ENCODE results near the gene TMEM219. TPM values are rescaled to one million over a fixed set of nuclear protein-coding genes. Genes with fewer than 3 reads are reported as not detected.

The TMEM219 gene
- total and polyA plus RNA-seq, 10 of the 15 experiments (the other 5 are each of a cell fraction or from before 2014, with no cell fraction given): 33.6 to 74.6 (median 56.5) TPM

DNA sequence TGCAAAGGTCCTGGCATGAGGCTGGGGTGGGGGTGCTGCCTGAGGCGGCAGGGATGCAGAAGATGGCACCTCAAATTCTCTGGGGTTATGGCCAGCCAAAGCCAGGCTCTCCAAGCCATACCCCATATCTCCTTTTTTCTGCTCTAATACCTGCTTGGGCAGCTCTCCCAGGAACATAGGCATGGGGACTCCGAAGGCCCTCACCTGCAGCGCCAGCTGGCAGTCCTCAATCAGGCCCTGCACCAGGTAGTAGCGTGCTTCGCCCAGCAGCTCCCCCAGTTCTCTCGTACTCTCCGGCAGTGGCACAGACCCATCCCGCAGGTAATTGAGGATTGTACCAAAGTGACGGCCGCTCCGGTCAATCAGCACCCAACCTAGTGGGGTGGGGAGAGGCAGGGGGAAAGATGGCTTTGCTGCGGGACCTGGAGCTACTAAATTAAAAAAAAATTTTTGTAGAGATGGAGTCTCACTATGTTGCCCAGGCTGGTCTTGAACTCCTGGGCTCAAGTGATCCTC lies 38.8 kb upstream of the TMEM219 start:
- Histone ChIP-seq H4K20me1 (ENCODE audit: control insufficient read depth, insufficient read depth) (no peaks in the 10 kb centered on the region), H3K79me2 (ENCODE audit: control insufficient read depth, insufficient read depth, low read length) (peaks cover 13% of the 10 kb centered on the region), H3K27ac (ENCODE audit: control insufficient read depth, insufficient read depth) (no peak overlapping the region), H3K9me3 (replicated peaks; ENCODE audit: control insufficient read depth, insufficient read depth, low read length) (no peaks in the 10 kb centered on the region), H3K4me3 (no peak overlapping the region), H3K27me3 (replicated peaks in 1 of 2; ENCODE audit: control insufficient read depth in 2 of 2, insufficient read depth in 2 of 2, low read length in 1 of 2) (no peaks in the 10 kb centered on the region), H3K36me3 (ENCODE audit: control insufficient read depth in 2 of 2, insufficient read depth in 2 of 2, low read length in 1 of 2) (peaks cover 0 to 9% of the 10 kb centered on the region in 2 experiments; a peak in 3 of 4 replicates), H2AFZ (ENCODE audit: control insufficient read depth, low read depth, low read length) (no peak overlapping the region), H3K4me1 (ENCODE audit: control insufficient read depth, insufficient read depth, low read length) (peaks cover 11% of the 10 kb centered on the region), H3K4me2 (ENCODE audit: control insufficient read depth, insufficient read depth) (no peak overlapping the region), H3K9ac (ENCODE audit: control insufficient read depth, insufficient read depth, low read length) (no peak overlapping the region)
- RAD21 ChIA-PET (ENCODE audit: unreplicated experiment): no interaction called here
- in situ Hi-C loops (cut with MboI): no loop called here
- intact Hi-C loops (cut with micrococcal nuclease; ENCODE audit: unreplicated experiment): loop anchor here (10.0 kb wide), 1 partner anchor 58 kb away; the partner anchor contains the start of gene CDIPT
- no peak for FAIRE-seq
- ATAC-seq: no peak
- BruUV-seq (replicated peaks): no TSS peak
- POLR2A ChIA-PET: interaction anchor here (0.6 to 0.8 kb wide), 2 partner anchors 15 to 162 kb away, joined by 3 read pairs; no protein-coding TSS in a partner anchor
- WGBS (ENCODE audit: insufficient coverage, insufficient replicate concordance, low lambda C conversion rate, missing lambda C conversion rate): 96% methylated on average over 12 of the region's 12 CpGs
- SMC1A ChIA-PET (ENCODE audit: uncharacterized antibody, unreplicated experiment): no interaction called here
- CTCF ChIA-PET: no interaction called here
- no peak for DNase-seq (ENCODE audit: low read depth, low spot score)
- no peak for TF ChIP-seq TAF1 (IDR thresholded peaks at IDR 0.05; ENCODE audit: borderline replicate concordance, low read depth, low read length)
- TF ChIP-seq SRF (IDR thresholded peaks at IDR 0.05; ENCODE audit: low read depth in 2 of 2, low read length in 2 of 2): no peak
- no peak for TF ChIP-seq NBN (IDR thresholded peaks at IDR 0.05)
- no peak for TF ChIP-seq CHD2 (IDR thresholded peaks at IDR 0.05; ENCODE audit: borderline replicate concordance, low read depth, low read length)
- no peak for TF ChIP-seq SMARCA5 (IDR thresholded peaks at IDR 0.05)
- TF ChIP-seq, protein P1, sequence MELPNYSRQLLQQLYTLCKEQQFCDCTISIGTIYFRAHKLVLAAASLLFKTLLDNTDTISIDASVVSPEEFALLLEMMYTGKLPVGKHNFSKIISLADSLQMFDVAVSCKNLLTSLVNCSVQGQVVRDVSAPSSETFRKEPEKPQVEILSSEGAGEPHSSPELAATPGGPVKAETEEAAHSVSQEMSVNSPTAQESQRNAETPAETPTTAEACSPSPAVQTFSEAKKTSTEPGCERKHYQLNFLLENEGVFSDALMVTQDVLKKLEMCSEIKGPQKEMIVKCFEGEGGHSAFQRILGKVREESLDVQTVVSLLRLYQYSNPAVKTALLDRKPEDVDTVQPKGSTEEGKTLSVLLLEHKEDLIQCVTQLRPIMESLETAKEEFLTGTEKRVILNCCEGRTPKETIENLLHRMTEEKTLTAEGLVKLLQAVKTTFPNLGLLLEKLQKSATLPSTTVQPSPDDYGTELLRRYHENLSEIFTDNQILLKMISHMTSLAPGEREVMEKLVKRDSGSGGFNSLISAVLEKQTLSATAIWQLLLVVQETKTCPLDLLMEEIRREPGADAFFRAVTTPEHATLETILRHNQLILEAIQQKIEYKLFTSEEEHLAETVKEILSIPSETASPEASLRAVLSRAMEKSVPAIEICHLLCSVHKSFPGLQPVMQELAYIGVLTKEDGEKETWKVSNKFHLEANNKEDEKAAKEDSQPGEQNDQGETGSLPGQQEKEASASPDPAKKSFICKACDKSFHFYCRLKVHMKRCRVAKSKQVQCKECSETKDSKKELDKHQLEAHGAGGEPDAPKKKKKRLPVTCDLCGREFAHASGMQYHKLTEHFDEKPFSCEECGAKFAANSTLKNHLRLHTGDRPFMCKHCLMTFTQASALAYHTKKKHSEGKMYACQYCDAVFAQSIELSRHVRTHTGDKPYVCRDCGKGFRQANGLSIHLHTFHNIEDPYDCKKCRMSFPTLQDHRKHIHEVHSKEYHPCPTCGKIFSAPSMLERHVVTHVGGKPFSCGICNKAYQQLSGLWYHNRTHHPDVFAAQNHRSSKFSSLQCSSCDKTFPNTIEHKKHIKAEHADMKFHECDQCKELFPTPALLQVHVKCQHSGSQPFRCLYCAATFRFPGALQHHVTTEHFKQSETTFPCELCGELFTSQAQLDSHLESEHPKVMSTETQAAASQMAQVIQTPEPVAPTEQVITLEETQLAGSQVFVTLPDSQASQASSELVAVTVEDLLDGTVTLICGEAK (IDR thresholded peaks at IDR 0.05; ENCODE audit: borderline replicate concordance): no peak
- TF ChIP-seq STAT1 (conservative IDR thresholded peaks at IDR 0.05): no peak
- TF ChIP-seq, protein P2, sequence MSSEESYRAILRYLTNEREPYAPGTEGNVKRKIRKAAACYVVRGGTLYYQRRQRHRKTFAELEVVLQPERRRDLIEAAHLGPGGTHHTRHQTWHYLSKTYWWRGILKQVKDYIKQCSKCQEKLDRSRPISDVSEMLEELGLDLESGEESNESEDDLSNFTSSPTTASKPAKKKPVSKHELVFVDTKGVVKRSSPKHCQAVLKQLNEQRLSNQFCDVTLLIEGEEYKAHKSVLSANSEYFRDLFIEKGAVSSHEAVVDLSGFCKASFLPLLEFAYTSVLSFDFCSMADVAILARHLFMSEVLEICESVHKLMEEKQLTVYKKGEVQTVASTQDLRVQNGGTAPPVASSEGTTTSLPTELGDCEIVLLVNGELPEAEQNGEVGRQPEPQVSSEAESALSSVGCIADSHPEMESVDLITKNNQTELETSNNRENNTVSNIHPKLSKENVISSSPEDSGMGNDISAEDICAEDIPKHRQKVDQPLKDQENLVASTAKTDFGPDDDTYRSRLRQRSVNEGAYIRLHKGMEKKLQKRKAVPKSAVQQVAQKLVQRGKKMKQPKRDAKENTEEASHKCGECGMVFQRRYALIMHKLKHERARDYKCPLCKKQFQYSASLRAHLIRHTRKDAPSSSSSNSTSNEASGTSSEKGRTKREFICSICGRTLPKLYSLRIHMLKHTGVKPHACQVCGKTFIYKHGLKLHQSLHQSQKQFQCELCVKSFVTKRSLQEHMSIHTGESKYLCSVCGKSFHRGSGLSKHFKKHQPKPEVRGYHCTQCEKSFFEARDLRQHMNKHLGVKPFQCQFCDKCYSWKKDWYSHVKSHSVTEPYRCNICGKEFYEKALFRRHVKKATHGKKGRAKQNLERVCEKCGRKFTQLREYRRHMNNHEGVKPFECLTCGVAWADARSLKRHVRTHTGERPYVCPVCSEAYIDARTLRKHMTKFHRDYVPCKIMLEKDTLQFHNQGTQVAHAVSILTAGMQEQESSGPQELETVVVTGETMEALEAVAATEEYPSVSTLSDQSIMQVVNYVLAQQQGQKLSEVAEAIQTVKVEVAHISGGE (CRISPR knock-in tag; IDR thresholded peaks at IDR 0.05): no peak
- no peak for TF ChIP-seq YBX1 (IDR thresholded peaks at IDR 0.05)
- TF ChIP-seq ZNF622 (IDR thresholded peaks at IDR 0.05): no peak
- TF ChIP-seq, protein P3, sequence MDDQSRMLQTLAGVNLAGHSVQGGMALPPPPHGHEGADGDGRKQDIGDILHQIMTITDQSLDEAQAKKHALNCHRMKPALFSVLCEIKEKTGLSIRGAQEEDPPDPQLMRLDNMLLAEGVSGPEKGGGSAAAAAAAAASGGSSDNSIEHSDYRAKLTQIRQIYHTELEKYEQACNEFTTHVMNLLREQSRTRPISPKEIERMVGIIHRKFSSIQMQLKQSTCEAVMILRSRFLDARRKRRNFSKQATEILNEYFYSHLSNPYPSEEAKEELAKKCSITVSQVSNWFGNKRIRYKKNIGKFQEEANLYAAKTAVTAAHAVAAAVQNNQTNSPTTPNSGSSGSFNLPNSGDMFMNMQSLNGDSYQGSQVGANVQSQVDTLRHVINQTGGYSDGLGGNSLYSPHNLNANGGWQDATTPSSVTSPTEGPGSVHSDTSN (IDR thresholded peaks at IDR 0.05; ENCODE audit: insufficient replicate concordance, low read depth, low read length): no peak
- no peak for TF ChIP-seq HDAC2 (IDR thresholded peaks at IDR 0.05)
- TF ChIP-seq DPF2 (IDR thresholded peaks at IDR 0.05): no peak
- no peak for TF ChIP-seq JUNB (IDR thresholded peaks at IDR 0.05)
- TF ChIP-seq, protein P4, sequence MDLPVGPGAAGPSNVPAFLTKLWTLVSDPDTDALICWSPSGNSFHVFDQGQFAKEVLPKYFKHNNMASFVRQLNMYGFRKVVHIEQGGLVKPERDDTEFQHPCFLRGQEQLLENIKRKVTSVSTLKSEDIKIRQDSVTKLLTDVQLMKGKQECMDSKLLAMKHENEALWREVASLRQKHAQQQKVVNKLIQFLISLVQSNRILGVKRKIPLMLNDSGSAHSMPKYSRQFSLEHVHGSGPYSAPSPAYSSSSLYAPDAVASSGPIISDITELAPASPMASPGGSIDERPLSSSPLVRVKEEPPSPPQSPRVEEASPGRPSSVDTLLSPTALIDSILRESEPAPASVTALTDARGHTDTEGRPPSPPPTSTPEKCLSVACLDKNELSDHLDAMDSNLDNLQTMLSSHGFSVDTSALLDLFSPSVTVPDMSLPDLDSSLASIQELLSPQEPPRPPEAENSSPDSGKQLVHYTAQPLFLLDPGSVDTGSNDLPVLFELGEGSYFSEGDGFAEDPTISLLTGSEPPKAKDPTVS (IDR thresholded peaks at IDR 0.05; ENCODE audit: low read depth, low read length): no peak
- no peak for TF ChIP-seq SREBF1 (IDR thresholded peaks at IDR 0.05; ENCODE audit: low read length)
- no peak for TF ChIP-seq TCF12 (IDR thresholded peaks at IDR 0.05; ENCODE audit: low read depth, low read length)

Measured in GM12878 (cell line).